Mesenchymal stem cell (in vitro differentiated cells and primary cell): Measurements from ENCODE around the gene CDRT4.

Experiments used
- DNase-seq: peaks from one replicate; pipeline ENCODE4 v3.0.0-alpha.2; 2013
- H2AFZ ChIP-seq: one replicate; pipeline ENCODE4 v1.6.1; 2013; ENCODE audit warnings: low read depth, mild to moderate bottlenecking, control low read depth, inconsistent platforms, low read length, moderate library complexity
- H2AK5ac ChIP-seq: 2 replicates; pipeline ENCODE4 v1.6.1; 2013; ENCODE audit warnings: low read length, moderate library complexity, mild to moderate bottlenecking, inconsistent platforms; ENCODE audit not compliant: severe bottlenecking
- H2BK120ac ChIP-seq: one replicate; pipeline ENCODE4 v1.6.1; 2013; ENCODE audit warnings: low read depth, mild to moderate bottlenecking, inconsistent platforms, low read length, moderate library complexity
- H2BK12ac ChIP-seq, 2 experiments: one replicate each; pipeline ENCODE4 v1.6.1; 2013; ENCODE audit warnings: inconsistent platforms in 2 of 2, low read length in 2 of 2, mild to moderate bottlenecking in 2 of 2, moderate library complexity in 2 of 2, control low read depth in 1 of 2
- H2BK15ac ChIP-seq: one replicate; pipeline ENCODE4 v1.6.1; 2013; ENCODE audit warnings: mild to moderate bottlenecking, low read depth, inconsistent platforms; ENCODE audit not compliant: poor library complexity, severe bottlenecking
- H2BK5ac ChIP-seq: 2 replicates; pipeline ENCODE4 v1.6.1; 2013; ENCODE audit warnings: low read depth, mild to moderate bottlenecking, low read length, control low read depth, inconsistent platforms; ENCODE audit not compliant: poor library complexity, severe bottlenecking
- H3K14ac ChIP-seq, 2 experiments: one replicate each; pipeline ENCODE4 v1.6.1; 2013; ENCODE audit warnings: inconsistent platforms in 2 of 2, low read length in 2 of 2, control low read depth in 1 of 2, mild to moderate bottlenecking in 1 of 2, moderate library complexity in 1 of 2
- H3K18ac ChIP-seq, 2 experiments: one replicate each; pipeline ENCODE4 v1.6.1; 2013; ENCODE audit warnings: inconsistent platforms in 2 of 2, low read length in 2 of 2, control low read depth in 1 of 2, low read depth in 1 of 2, mild to moderate bottlenecking in 1 of 2
- H3K23ac ChIP-seq, 2 experiments: one replicate each; pipeline ENCODE4 v1.6.1; 2013; ENCODE audit warnings: inconsistent platforms in 2 of 2, low read length in 2 of 2, mild to moderate bottlenecking in 2 of 2, moderate library complexity in 2 of 2, control low read depth in 1 of 2
- H3K27ac ChIP-seq: 2 replicates; pipeline ENCODE4 v1.5.1; 2013; ENCODE audit warnings: mild to moderate bottlenecking, moderate library complexity, low read length, control low read depth, inconsistent platforms; ENCODE audit not compliant: poor library complexity, severe bottlenecking
- H3K27me3 ChIP-seq, 2 experiments: 2 replicates each; pipeline versions ENCODE4 v1.6.1 to v1.7.0; 2013; ENCODE audit warnings: low read length in 2 of 2, mild to moderate bottlenecking in 2 of 2, moderate library complexity in 2 of 2, control low read depth in 1 of 2, inconsistent platforms in 1 of 2; ENCODE audit not compliant: control insufficient read depth in 1 of 2, insufficient read depth in 1 of 2
- H3K36me3 ChIP-seq, 2 experiments: 2 replicates each; pipeline versions ENCODE4 v1.6.1 to v1.7.0; 2013; ENCODE audit warnings: low read length in 2 of 2, control low read depth in 1 of 2, inconsistent platforms in 1 of 2, low read depth in 1 of 2, mild to moderate bottlenecking in 1 of 2; ENCODE audit not compliant: insufficient read depth in 2 of 2, control insufficient read depth in 1 of 2
- H3K4ac ChIP-seq, 2 experiments: one replicate each; pipeline ENCODE4 v1.6.1; 2013; ENCODE audit warnings: inconsistent platforms in 2 of 2, low read length in 2 of 2, mild to moderate bottlenecking in 2 of 2, moderate library complexity in 2 of 2, control low read depth in 1 of 2, low read depth in 1 of 2
- H3K4me1 ChIP-seq: 2 replicates; pipeline ENCODE4 v1.6.1; 2013; ENCODE audit warnings: low read depth, low read length, control low read depth; ENCODE audit not compliant: control insufficient read depth, insufficient read depth
- H3K4me2 ChIP-seq: 2 replicates; pipeline ENCODE4 v1.6.1; 2013; ENCODE audit warnings: low read length, mild to moderate bottlenecking, inconsistent platforms; ENCODE audit not compliant: poor library complexity, severe bottlenecking
- H3K4me3 ChIP-seq, 2 experiments: 2 replicates each; pipeline versions ENCODE4 v1.5.1 to v1.7.0; 2013; ENCODE audit warnings: low read length in 2 of 2, mild to moderate bottlenecking in 2 of 2, control low read depth in 1 of 2, low read depth in 1 of 2; ENCODE audit not compliant: insufficient read depth in 1 of 2
- H3K79me1 ChIP-seq: replicated peaks from 2 replicates; pipeline ENCODE4 v1.6.1; 2013; ENCODE audit warnings: mild to moderate bottlenecking, control low read depth, low read length, inconsistent platforms; ENCODE audit not compliant: poor library complexity, severe bottlenecking
- H3K9ac ChIP-seq: 2 replicates; pipeline ENCODE4 v1.7.0; 2013; ENCODE audit warnings: mild to moderate bottlenecking, low read length, moderate library complexity
- H3K9me3 ChIP-seq: 2 replicates; pipeline ENCODE4 v1.7.0; 2013; ENCODE audit warnings: mild to moderate bottlenecking, low read length; ENCODE audit not compliant: control insufficient read depth
- H4K8ac ChIP-seq: one replicate; pipeline ENCODE4 v1.6.1; 2013; ENCODE audit warnings: inconsistent platforms, mild to moderate bottlenecking, low read length, moderate library complexity
- H4K91ac ChIP-seq: one replicate; pipeline ENCODE4 v1.6.1; 2013; ENCODE audit warnings: mild to moderate bottlenecking, low read length, inconsistent platforms
- WGBS: methylation state at CpG from one replicate; pipeline ENCODE4 v1.1.7; 2013; ENCODE audit warnings: mixed read lengths; 5-methylcytosine and 5-hydroxymethylcytosine counted together

The CDRT4 gene

DNA sequence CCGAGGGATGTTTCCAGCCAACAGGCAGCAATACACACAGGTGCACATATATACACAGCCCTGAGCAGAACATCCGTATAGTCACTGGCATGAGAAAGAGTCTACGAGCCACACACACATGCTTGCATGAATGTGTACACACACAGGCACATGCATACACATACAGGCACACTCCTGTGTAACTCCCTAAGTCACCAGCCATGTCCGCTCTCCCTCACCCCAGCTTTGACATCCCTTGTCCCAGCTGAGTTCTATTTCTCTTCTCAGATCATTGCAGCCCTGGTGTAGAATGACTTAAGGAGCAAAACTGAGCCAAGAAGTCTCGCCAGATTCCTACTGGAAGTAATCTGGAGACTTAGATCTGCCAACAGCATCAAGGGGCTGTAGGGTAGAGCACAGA is 13.1 kb downstream of the CDRT4 start:
- Histone ChIP-seq H3K18ac (no peak overlapping the region), H4K8ac (no peak overlapping the region), H2BK12ac (no peak overlapping the region), H3K36me3 (peaks cover 0 to 2% of the 10 kb centered on the region in 2 experiments), H2BK15ac (no peak overlapping the region), H3K9ac (no peak overlapping the region), H2BK5ac (no peak overlapping the region), H3K27me3 (no peaks in the 10 kb centered on the region), H3K14ac (no peak overlapping the region), H2AFZ (no peak overlapping the region), H3K4me3 (no peak overlapping the region), H3K4me1 (peaks cover 15% of the 10 kb centered on the region), H3K23ac (no peak overlapping the region), H3K9me3 (peaks cover 9% of the 10 kb centered on the region), H3K27ac (no peak overlapping the region), H3K79me1 (no peaks in the 10 kb centered on the region), H4K91ac (no peak overlapping the region), H3K4me2 (no peak overlapping the region), H2AK5ac (no peak overlapping the region), H2BK120ac (no peak overlapping the region), H3K4ac (no peak overlapping the region)
- DNase-seq = no peak
- 95% methylated on average over 5 of the region's 5 CpGs for WGBS

DNA sequence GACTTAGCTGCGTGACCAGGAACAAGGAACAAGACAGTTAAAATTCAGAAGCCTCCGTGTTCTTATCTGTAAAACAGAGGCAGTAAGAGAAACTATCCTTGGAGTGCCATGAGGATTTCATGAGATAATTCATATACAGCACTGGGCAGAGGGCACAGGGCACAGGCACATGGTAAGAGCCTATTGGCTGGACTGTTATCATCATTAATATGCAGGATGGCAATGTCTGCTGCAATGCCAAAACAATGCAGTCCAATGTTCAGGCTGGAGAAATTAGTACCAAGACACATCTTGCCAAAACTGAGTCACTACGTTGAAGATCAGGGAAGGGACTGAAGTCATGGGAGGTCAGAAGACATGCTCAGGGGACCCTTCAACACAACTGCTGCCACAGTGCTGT is 13.6 kb downstream of the CDRT4 start:
- Histone ChIP-seq H3K4ac (no peak overlapping the region), H3K9me3 (peaks cover 9% of the 10 kb centered on the region), H2AFZ (no peak overlapping the region), H4K91ac (no peak overlapping the region), H3K4me1 (peaks cover 15% of the 10 kb centered on the region), H3K4me3 (no peak overlapping the region), H3K14ac (no peak overlapping the region), H2BK5ac (no peak overlapping the region), H3K79me1 (no peaks in the 10 kb centered on the region), H3K27ac (no peak overlapping the region), H3K4me2 (no peak overlapping the region), H2BK120ac (no peak overlapping the region), H3K23ac (no peak overlapping the region), H4K8ac (no peak overlapping the region), H3K27me3 (no peaks in the 10 kb centered on the region), H2BK12ac (no peak overlapping the region), H3K9ac (no peak overlapping the region), H2AK5ac (no peak overlapping the region), H3K18ac (no peak overlapping the region), H3K36me3 (peaks cover 0 to 2% of the 10 kb centered on the region in 2 experiments), H2BK15ac (no peak overlapping the region)
- no peak for DNase-seq
- WGBS = 78% methylated on average over 3 of the region's 3 CpGs

DNA sequence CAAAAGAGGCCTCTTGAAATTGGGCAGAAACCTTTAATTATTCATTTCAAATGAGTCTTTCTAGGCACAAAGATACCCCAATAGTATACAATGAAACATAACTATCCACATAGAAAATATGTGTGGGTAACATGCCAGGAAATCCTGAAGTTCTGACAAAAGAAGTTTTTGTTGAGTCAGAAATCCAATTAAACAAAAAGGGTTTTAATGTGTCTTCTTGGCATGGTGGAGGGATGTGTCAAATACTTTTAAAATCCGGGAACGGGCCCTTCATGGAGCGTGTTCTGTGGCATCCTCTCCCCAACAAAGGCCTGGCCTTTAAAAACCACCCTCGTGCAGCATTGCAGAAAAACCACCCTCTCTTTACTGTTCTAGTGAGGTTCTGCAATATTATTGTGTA is 14.2 kb downstream of the CDRT4 start:
- Histone ChIP-seq H4K91ac (no peak overlapping the region), H3K4ac (no peak overlapping the region), H2AFZ (no peak overlapping the region), H3K9me3 (peaks cover 9% of the 10 kb centered on the region), H3K23ac (no peak overlapping the region), H3K4me3 (no peak overlapping the region), H2BK120ac (no peak overlapping the region), H3K4me1 (peaks cover 15% of the 10 kb centered on the region), H2BK5ac (no peak overlapping the region), H2AK5ac (no peak overlapping the region), H3K79me1 (no peaks in the 10 kb centered on the region), H3K14ac (no peak overlapping the region), H4K8ac (no peak overlapping the region), H2BK15ac (no peak overlapping the region), H3K9ac (no peak overlapping the region), H3K18ac (no peak overlapping the region), H2BK12ac (no peak overlapping the region), H3K27me3 (no peaks in the 10 kb centered on the region), H3K27ac (no peak overlapping the region), H3K36me3 (peaks cover 0 to 2% of the 10 kb centered on the region in 2 experiments), H3K4me2 (no peak overlapping the region)
- DNase-seq = no peak
- WGBS = no CpG with 5 or more reads among the region's 4 CpGs

DNA sequence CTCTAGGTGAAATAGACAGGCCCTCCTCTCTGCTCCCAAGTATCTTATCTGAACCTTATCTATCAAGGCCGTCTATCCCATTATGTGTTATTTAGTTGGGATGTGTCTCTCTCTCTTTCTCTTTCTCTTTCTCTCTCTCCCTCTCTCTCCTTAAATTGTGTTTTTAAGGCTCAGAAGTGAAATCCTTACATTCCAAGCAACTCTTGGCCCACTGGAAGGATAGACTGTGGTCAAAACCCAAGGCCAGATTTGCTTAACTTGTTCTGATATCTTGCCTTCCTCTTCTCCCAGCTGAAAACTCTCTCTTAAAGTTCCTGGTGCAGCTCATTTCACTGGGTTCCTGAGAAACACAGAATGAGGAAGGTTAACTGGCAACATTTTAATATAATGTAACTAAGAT is 14.7 kb downstream of the CDRT4 start:
- DNase-seq = no peak
- no peak overlapping the region for H3K4me3 ChIP-seq
- no peak overlapping the region for H3K27ac ChIP-seq
- H2AFZ ChIP-seq = no peak overlapping the region
- no peak overlapping the region for H4K91ac ChIP-seq
- H2AK5ac ChIP-seq = no peak overlapping the region
- H3K4ac ChIP-seq = no peak overlapping the region
- H2BK5ac ChIP-seq = no peak overlapping the region
- H2BK15ac ChIP-seq = no peak overlapping the region
- no peak overlapping the region for H3K23ac ChIP-seq
- H3K9me3 ChIP-seq = peaks cover 9% of the 10 kb centered on the region
- H3K27me3 ChIP-seq = no peaks in the 10 kb centered on the region
- H3K79me1 ChIP-seq = no peaks in the 10 kb centered on the region
- H2BK120ac ChIP-seq = no peak overlapping the region
- no peak overlapping the region for H3K4me2 ChIP-seq
- no peak overlapping the region for H2BK12ac ChIP-seq
- no CpG with 5 or more reads among the region's 1 CpG for WGBS
- H3K9ac ChIP-seq = no peak overlapping the region
- no peak overlapping the region for H4K8ac ChIP-seq
- no peak overlapping the region for H3K18ac ChIP-seq
- no peak overlapping the region for H3K14ac ChIP-seq
- peaks cover 12% of the 10 kb centered on the region for H3K4me1 ChIP-seq
- peaks cover 0 to 2% of the 10 kb centered on the region in 2 experiments for H3K36me3 ChIP-seq
